Measurements from ENCODE around the gene TRA2B.

The TRA2B gene

GRCh38 chr3:185954366-185954723 is 16.5 kb upstream of the TRA2B start:
- no peak for DNase-seq

GRCh38 chr3:185950728-185951127 is 12.9 kb upstream of the TRA2B start:
- no peak for DNase-seq

GRCh38 chr3:185949515-185949914 is 11.7 kb upstream of the TRA2B start:
- no peak for DNase-seq

- no peak for DNase-seq
Observed at GRCh38 chr3:185948292-185948691, 10.5 kb upstream of the TRA2B start.

- no peak for DNase-seq
Observed at GRCh38 chr3:185943760-185944106, 5.9 kb upstream of the TRA2B start.

GRCh38 chr3:185942907-185943759 is 5.3 kb upstream of the TRA2B start:
- DNase-seq, result peak; percentile 7 to 84 (median 58)

GRCh38 chr3:185942396-185942795 is 4.6 kb upstream of the TRA2B start:
- no peak for DNase-seq

- no peak for DNase-seq
Observed at GRCh38 chr3:185940951-185941350, 3.1 kb upstream of the TRA2B start.

- DNase-seq, result no peak
Observed at GRCh38 chr3:185939721-185940120, 1.9 kb upstream of the TRA2B start.

- DNase-seq, result peak in 50 of 51 donors; percentile 29 to 89 (median 66)
Observed at GRCh38 chr3:185936814-185937688, 763 bp downstream of the TRA2B start.

GRCh38 chr3:185936273-185936629 is 1.6 kb downstream of the TRA2B start:
- DNase-seq, result no peak

- DNase-seq, result no peak
Observed at GRCh38 chr3:185935465-185936272, 2.1 kb downstream of the TRA2B start.

- DNase-seq, result peak in 1 of 51 donors; percentile 46
Observed at GRCh38 chr3:185934767-185935464, 2.9 kb downstream of the TRA2B start.

- no peak for DNase-seq
Observed at GRCh38 chr3:185934174-185934557, 3.6 kb downstream of the TRA2B start.

GRCh38 chr3:185933374-185934173 is 4.2 kb downstream of the TRA2B start:
- DNase-seq, result no peak

- DNase-seq, result peak in 1 of 51 donors; percentile 17
Observed at GRCh38 chr3:185931777-185932612, 5.8 kb downstream of the TRA2B start.

GRCh38 chr3:185930393-185931107 is 7.3 kb downstream of the TRA2B start:
- no peak for DNase-seq
